Fibroblast of skin of abdomen (primary cell): ENCODE measurements around the gene GBX1. TPM values are rescaled to one million over a fixed set of nuclear protein-coding genes. Genes with fewer than 3 reads are reported as not detected.

Experiments used
- DNase-seq: peaks from one replicate; pipeline ENCODE4 v3.0.0-alpha.2; 2013
- polyA plus RNA-seq, 2 experiments: library from polyadenylated mRNA; unstranded; fragments of 120-200 nt; gene quantifications; one replicate each; pipeline ENCODE4 v1.2.1, GENCODE V29; 2013; ENCODE audit not compliant: insufficient read length in 2 of 2

The GBX1 gene
- not detected for polyA plus RNA-seq (2013, experiment 1 of 2; ENCODE audit: insufficient read length)
- not detected for polyA plus RNA-seq (2013, experiment 2 of 2; ENCODE audit: insufficient read length)

DNA sequence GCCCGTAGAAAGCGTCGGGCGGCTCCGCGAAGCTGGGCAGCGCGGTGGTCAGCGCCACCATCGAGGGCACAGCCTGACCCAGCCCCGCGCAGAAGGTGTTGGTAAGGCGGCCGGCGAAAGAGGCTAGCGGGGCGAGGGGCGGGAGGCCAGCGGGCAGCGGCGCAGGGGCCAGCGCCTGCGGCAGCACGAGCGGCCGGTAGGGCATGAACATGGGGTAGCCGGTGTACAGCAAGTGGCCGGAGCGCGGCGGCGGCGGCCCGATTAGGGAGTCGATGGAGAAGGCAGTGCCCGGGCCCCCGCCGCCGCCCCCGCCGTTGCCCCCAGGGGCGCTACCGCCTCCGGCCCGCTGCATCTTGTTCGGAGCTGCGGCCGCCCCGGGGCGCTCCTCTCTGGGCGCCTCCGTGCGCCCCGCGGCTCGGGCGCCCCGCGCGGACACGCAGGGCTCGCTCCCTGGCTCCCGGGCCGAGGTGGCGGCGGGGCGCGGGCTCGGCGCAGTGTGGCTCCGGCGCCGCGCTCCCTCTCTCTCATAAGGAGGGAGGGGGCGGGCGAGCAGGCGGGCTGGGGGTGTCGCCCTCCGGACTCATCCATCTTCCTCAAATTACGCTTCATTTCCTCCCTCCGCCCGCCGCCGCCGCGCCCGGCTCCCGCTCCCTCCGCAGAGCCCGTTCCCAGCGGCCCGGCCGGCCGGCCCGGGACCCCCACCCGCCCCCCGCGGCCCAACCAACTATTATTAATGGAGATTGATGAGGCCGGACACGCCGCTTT is at the start of gene GBX1:
Gene GBX1 (minus strand): TSS at position 498 of the 765 bp plus-strand sequence. CDS start 146 bp downstream, at position 352.
- DNase-seq, result peak; percentile 8

DNA sequence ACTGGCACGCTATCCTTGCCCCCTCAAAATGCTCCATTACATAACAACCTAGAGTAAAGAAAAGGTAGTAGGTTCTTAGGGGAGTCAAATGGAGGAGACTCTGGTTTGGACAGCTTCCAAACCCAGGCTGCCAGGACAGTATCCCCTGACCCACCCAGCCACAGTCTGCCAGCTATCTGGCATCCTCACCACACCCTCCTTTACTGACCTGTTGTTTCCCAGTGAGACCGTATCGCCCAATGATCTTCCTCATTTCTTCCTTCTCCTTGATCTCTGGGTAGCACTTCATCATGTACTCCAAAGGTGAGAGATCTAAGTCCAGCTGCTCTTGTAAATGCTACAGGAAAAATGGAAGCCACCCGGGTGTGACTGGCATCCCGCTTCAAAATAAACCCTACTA is 47.9 kb upstream of the GBX1 start:
- no peak for DNase-seq

DNA sequence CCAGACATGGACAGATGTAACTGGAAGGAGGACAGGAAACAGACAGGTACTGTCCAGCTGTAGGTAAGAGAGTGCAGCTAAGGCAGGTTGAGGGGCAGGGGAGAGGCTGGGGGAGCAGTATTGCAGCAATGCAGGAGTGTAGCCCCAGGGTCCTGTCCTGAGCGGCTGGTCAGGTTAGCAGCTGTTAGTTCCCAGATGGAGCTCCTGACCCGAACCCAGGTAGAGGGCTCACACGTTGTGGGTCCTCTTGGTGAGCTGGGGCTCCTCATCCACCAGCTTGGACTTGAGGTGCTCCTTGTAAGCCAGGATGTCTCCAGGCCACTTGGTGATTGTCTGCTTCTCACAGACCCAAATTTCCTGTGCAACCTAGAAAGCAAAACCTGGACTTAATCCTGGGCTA is 46.3 kb upstream of the GBX1 start:
- no peak for DNase-seq

DNA sequence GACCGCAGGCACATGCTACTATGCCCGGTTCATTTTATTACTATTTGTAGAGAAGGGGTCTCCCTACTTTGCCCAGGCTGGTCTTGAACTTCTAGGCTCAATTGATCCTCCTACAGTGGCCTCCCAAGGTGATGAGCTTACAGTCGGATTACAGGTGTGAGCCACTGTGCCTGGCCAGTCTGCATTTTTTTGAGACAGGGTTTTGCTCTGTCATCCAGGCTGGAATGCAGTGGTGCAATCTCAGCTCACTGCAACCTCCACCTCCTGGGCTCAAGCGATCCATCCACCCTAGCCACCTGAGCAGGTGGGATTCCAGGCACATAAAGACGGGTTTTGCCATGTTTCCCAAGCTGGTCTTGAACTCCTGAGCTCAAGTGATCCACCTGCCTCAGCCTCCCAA is 45.1 kb upstream of the GBX1 start:
- DNase-seq, result no peak

DNA sequence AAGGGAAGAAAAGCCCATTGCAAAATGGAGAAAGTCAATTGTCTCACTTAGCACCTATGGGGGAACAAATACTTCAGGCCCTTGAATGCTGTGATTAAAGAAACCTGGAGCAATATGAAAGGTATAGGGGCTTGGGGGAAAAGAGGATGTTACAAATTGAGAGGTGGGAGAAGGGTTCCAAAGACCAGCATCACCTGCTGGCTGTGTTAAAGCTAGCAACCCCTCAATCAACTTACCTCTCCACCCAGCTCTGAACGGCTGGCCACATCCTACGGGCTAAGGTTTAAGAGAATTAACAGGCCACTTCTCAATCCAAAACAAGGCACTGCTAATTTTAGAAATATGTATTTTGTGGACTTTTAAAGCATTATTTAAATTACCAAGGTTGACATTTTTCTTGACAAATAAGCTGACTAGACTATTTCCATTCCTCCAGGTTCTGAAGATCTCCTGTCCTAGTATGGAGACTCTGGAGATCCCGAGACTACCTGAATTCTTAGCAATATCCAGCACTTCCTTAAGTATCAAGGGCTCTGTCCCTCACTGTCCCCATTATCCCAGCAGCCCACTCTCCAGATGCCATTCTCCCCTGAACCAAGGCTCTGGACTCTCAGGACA is 43.8 kb upstream of the GBX1 start:
- no peak for DNase-seq

DNA sequence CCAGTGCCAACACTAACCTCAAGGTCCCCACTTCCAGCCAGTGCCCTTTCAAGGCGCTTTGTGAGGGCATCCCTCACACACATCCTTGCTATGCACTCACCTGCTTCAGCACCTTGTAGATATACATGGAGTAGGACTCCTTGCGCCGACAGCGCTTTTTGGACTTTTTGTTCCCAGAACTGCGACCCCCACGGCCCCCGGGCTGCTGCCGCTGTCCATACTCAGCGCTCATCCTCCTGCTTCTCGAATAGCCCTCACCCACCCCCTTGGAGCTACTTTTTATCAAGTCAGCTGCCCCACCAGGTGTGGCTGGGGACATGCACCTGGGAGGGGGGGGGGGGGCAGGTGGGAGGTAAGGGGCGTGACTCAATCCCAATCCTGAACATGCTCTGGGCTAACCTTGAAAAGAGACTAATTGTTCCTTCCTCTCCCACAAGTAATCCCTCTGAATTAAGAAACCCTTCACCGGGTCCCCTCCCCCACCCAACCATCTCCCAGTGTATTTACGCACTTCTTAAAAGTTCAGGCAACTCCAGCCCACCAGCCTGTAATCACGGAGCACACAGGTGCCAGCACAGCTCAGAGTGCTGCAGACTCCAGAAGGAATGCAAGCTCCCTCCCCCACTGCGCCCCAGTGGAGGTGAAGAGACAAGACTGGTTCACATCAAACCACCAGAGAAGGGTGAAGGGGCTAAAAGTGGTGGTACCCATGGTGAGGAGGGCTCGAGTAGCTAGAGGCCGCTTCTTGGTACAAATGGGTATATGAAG is 42.8 kb upstream of the GBX1 start, which contains the start of gene H2BK1:
Gene H2BK1 (minus strand): TSS at position 402 of the 768 bp plus-strand sequence. CDS start 170 bp downstream, at position 232.
- DNase-seq, result no peak

DNA sequence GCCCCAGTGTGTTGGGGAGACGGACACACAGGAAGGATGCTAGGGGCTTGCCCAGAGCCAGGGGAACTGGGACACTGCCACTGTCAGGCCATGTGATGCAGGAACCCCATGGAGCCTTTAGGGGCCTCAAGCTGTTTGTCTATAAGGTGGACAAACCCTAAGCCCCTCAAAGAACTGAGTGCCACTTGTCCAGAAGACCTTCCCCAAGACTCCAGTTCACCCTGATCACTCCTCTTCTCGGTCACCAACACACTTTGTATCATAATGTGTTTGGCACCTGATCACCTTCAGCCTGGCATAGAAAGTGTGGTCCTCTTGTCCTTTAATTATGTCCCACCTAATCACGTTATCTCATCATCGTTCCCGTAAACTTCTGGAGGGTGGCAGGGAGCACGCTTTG is 42.1 kb upstream of the GBX1 start:
- no peak for DNase-seq

DNA sequence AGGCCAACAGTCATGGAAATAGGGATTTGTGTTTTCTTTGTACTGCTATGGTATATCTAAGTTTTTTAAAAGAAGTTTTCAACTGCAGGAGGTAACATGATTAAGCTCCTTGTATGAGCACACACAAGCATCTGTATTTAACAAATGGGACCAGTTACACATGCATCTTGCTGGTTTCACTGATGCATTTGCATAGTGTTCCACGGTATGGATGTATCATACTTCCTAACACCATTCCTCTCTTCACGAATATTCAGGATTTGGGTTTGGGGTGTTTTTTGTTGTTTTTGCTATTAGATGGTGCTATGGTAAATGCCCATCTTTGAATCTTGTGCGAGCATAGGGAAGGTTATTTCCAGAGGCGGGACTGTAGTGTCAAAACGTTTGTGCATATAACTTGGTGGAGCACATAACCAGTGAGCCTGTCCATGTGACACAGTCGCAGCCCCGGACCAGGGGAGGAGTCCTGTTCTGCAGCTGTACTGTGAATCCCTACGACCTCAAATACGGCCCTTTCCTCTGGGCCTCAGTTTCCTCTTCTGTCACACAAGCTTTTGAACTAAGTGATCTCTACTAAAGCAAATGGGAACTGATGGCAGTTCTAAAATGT is 40.9 kb upstream of the GBX1 start:
- no peak for DNase-seq

DNA sequence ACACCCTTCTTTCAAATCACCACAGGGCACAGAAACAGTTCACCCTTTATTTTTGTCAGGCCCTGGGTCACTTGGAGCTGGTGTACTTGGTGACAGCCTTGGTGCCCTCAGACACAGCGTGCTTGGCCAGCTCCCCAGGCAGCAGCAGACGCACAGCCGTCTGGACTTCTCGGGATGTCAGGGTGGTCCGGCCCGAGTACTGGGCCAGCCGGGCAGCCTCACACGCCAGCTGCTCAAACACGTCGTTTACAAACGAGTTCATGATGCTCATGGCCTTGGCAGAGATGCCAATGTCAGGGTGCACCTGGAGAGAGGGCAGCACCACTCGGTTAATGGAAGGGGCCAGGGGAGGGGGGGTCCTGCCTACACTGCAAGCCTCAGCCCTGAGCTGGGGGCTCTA is 40.3 kb upstream of the GBX1 start:
- no peak for DNase-seq

DNA sequence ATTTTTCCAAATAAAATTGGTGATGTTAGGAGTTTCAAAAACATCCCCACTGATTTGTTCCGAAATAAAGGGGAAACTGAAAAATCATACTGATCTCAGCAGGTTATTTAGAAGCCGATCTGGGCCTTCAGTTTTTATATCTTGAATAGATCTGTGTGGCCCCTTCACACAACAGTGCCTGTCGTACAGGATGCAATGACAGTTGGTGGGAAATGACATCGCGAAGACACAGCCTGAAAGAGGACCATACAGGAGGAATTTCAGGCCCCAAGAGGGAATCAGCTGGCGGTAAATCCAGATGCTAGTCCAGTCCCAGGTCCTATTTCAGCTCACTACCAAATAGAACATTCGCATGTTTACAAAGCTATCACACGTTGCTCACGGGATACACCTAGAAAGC is 39.8 kb upstream of the GBX1 start:
- DNase-seq, result no peak

DNA sequence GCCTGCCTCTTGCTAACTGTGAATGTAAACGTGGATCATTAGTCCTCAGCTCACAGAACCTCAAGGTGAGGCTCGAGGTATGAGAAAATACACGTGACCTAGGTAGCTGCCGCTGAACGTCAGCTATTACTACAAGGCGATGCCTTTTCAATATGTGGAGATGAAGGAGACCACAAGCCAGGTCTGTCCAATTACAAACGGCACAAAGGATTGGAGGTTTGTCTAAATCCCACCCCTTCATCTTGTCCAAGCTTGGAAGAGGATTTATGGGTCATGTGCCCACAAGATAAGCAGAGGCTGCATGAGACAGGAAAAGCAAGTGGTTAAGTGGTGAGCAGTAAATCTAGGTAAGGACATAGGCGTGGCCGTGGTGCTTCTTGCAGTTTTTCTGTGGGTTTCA is 39.4 kb upstream of the GBX1 start:
- DNase-seq, result no peak

DNA sequence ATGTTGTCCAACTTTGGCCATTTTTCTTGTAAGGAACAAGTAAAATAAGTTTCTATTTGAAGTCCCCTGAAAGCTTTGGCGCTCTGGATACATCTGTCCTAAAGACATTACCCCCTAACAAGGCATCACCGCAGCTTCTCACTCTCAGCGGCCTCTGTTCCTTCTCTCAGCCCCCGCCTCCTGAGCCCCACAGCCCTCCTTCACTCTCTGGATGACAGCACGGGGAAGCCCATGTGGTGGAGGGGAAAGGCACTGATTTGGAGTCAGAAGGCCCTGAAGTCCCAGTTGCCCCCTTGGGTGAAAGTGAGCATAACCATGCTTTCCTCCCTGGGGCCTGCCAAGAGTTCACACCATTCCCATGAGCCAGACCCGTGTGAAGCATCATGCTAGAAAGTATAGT is 38.2 kb upstream of the GBX1 start:
- DNase-seq, result no peak

DNA sequence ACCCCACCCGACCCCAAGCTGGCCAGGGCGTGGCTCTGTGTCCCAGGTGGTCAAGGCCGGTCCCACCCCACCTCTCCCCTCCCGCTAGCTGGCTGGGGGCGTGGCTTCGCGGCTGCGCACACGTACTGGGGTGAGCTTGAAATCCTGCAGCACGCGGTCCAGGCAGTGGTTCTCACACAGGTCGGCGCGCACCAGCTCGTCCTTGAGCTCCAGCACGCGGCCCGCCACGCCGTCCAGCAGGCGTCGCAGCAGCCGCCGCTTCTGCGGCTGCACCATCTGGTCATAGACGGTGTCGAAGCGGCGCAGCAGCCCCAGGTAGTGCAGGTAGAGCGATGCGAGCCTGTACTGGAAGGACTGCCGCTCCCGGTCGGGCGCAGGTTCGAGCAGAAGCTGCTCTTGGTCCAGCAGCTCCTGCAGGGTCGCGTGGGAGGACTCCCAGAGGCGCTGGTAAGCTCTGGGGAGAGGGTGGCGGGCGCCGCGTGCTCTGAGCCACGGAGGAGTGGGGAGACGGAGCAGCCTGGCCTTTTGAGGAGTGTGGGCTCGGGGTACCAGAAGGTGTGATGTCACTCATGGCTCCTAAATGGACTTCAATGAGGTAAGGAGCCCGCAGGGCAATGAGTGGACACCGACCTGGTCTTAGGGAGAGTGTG is 37.0 kb upstream of the GBX1 start:
- DNase-seq, result no peak

DNA sequence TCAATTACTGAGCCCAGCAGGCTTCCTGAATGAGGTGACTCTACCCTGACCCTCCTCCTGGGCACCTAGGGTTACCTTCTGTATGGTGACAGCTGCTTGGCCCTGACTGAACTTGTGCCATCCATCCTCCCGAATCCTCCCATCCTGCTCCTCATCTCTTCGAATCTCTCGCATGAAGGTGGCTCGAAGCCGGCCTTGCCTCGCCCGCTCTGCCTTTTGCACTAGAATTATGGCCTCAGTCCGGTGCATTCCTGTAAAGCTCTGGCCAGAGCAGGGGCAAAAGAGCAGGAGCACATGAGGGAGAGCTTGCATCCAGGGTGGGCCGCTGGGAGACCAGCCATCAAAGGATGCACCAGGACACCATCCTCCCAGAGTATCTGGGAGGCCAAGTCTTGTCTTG is 35.3 kb upstream of the GBX1 start:
- no peak for DNase-seq

DNA sequence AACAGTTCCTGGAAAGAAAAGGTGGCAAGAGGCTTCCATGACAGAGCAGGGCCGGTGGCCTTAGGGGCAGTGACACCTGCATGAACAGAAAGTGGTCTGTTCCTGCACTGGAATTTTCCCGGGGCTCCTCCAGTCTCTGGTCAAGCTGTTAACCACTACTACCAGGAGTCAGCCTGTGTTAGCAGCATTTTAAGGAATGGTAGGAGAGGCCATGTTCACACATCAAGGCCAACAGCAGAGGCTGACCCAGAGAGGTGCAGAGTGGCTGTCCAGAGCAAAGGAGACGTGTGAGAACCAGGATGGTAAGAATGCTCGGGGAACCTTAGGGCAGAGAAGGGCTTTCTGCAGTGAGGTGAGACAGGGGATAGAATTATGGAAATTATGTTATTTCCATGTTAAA is 34.3 kb upstream of the GBX1 start:
- no peak for DNase-seq

DNA sequence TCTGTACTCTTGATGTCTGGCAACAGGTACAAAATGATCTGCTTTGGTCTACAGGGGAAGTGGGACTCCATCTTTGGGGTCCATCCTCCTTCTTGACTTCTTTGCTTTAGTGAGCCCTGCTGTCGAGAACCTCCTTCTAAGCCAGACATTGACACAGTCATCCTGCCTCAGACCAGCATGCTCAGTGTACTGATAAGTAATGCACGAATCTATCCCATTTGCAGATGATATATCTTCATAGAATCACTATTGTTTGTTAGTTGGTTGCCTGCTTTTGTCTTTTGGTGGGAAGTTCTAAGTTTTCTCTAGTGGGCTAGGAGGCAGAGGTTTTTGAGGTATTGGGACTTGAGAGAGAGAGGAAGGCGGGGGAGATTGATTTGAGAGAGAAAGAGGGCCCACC is 33.9 kb upstream of the GBX1 start:
- no peak for DNase-seq

DNA sequence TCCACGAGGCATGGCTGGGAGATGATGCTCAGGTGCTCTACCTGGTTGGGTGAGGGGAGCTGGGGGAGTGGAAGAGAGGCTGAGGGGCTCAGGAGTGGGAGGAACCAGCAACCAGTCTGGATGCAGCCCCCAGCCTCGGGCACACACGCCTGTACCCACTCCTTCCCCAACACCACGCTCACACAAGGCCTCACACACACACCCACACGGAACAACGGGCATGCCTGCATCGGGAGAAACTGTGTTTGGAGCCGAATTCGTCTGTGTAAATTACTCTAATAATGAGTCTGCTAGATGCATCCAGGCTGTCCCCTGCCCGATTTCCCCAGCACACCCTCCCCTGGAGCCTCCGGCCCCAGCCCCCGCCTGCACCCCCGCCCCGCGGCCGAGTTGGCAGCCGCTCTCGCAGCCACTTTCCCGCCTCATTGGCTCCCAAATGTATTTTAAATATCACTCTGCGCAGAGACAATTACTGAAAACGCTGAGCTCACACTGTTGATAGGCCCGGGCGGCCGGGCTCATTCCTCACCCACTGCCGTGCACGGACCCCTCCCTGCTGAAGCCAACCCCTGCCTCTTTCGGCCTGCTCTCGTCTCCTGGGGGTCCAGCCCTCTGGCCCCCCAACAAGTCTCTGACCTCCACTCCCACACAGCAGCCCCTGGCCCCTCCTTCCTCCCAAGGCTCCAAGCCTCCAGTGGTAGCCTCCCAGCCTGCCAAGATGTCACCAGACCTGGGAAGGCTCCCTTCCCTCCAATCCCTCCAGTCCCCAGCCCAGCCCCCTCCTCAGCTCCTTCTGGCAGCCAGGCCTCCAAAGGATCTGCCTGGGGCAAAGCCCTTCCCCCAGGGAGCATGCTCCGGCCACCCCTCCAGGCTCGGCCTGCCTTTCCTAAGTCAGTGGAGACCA is 31.7 kb upstream of the GBX1 start:
- DNase-seq, result no peak

DNA sequence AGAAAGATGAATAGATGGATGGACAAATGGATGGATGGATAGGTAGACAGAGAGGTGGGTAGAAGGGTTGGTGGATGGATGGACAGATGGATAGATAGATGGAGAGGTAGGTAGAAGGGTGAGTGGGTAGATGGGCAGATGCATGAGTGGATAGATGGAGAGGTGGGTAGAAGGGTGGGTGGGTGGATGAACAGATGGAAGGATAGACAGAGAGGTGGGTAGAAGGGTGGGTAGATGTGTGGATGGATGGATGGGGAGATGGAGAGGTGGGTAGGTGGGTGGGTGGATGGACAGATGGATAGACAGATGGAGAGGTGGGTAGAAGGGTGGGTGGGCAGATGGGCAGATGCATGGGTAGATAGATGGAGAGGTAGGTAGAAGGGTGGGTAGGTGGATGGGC is 30.4 kb upstream of the GBX1 start:
- DNase-seq, result no peak

DNA sequence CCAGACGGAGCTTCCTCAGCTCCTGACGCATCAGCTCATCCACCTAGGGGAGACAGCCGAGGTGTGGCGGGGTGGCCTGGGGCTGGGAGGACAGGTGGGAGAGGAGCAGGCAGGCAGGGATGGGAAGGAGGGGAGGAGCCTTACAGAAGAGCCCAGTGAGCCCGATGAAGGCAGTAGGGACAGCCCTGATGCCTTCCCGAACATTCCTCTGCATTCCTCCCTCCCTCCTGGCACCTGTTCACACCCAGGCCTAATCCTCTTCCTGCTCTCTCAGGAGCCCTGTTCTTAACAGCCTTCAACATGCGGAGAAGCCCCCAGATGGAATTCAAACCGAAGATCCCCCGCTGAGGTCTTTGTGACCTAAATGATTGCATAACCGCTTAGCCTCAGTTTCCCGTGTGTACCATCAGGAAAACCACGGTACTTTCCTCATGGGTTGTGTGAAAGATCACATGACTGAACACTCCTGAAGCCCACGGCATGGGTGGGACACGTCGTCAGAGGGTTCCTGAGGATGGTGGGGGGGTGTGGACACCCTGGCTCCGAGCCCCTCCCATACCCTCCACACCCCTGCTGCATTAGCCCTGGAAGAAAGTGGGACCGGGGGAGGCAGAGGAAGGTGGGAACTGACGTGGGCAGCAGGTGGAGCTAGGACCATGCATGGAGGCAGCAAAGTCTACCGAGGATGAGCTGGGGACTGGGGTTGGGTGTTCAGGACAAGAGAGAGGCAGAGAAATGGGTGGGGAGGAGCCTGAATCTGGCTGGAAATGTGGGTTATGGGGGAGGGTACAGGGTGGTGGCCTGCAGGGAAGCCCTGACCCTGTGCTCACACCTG is 28.3 kb upstream of the GBX1 start:
- DNase-seq, result no peak

DNA sequence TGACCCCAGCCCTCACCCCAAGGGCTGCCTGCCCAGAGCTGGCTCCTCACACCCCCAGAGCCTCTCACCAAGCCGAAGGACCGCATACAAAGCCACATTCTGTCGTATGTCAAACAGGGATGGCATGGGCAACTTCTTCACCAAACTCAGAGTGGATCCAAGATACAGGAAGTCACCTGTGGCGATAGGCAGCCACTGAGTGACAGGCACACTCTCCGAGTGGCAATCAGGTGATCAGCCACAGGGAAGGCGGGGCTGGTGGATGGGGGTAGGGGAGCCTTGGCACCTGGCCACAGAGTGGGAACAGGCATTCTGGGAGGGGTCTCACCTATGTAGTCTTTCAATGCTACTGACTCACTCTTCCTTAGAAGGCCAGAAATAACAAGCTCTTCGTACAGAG is 26.7 kb upstream of the GBX1 start:
- DNase-seq, result no peak
